PFSK-1 (cell line): ENCODE data around the gene IL1R2.

Experiments used
- FOXP2 ChIP-seq: optimal IDR thresholded peaks from 2 replicates; pipeline ENCODE3; 2011; ENCODE audit warnings: borderline replicate concordance, control low read depth, inconsistent platforms; ENCODE audit not compliant: insufficient read depth; ENCODE audit errors: extremely low read length, extremely low read depth
- POLR2AphosphoS5 ChIP-seq: IDR thresholded peaks from 2 replicates; pipeline ENCODE4 v1.6.1; 2012; ENCODE audit warnings: low read depth, mild to moderate bottlenecking, control low read depth, low read length, moderate library complexity
- REST ChIP-seq, 2 experiments: IDR thresholded peaks; 2 replicates each; pipeline versions ENCODE4 v1.6.1 to v1.8.0; 2011 to 2012; ENCODE audit warnings: low read depth in 2 of 2, low read length in 2 of 2, control low read depth in 1 of 2, inconsistent platforms in 1 of 2, mild to moderate bottlenecking in 1 of 2, moderate library complexity in 1 of 2; ENCODE audit not compliant: insufficient read depth in 1 of 2
- SIN3A ChIP-seq: IDR thresholded peaks from 2 replicates; pipeline ENCODE4 v1.6.1; 2012; ENCODE audit warnings: mild to moderate bottlenecking, low read length, moderate library complexity, borderline replicate concordance; ENCODE audit not compliant: insufficient read depth
- TAF1 ChIP-seq: IDR thresholded peaks from 2 replicates; pipeline ENCODE4 v1.6.1; 2012; ENCODE audit warnings: low read length, control low read depth, borderline replicate concordance; ENCODE audit not compliant: insufficient read depth

DNA sequence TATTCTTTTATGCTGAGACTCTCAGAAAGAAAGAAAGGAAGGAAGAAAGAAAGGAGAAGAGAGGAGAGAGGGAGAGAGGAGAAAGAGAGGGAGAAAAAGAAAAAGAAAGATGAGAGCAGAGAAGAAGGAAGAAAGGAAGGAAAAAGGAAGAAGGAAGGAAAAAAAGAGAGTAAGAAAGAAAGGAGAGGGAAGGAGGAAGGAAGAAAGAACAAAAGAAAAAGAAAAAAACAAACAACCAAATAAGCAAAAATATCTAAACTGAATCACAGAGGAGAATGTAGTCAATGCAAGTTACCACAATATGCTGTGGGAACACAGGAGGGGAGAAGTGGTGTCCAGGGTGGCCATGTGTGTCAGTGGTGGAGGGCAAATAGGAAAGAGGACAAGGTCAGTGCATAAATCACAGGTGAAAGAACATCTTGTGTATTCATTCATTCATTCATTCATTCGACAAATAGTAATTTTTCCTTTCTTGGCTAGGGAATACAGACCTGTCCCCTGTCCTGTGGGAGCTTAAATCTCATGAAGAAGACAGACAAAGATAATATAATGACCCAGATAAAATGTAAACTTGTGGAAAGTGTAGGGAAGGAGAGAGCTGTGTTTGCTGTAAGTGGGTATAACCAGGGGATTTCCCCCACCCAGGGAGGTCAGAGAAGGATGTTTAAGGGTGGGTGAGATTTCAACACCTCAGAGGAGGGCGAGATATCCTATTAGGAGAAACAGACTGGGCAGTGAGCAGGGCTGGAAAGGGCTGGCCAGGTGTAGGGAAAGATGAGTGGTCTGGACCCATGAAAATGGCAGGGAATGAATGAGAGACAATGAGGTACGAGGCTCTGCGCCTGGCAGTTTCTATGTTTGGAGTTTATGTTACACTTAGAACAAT lies 50.7 kb downstream of the IL1R2 start:
- no peak for TF ChIP-seq POLR2AphosphoS5
- no peak for TF ChIP-seq TAF1
- no peak for TF ChIP-seq REST (IDR thresholded peaks at IDR 0.05; ENCODE audit: insufficient read depth in 1 of 2, low read depth in 2 of 2, low read length in 2 of 2)
- TF ChIP-seq SIN3A, result no peak
- no peak for TF ChIP-seq FOXP2
